MCF 10A (cell line): ENCODE measurements around the gene TC2N. TPM values are rescaled to one million over a fixed set of nuclear protein-coding genes. Genes with fewer than 3 reads are reported as not detected.

ENCODE experiments used
- BruUV-seq: library from RNA; stranded (reverse); fragments of 400-500 nt; replicated peaks from 2 replicates; lab custom pipeline; 2021; lab: Mats Ljungman, UMichigan
- CTCF ChIA-PET: fragments of 300-600 bp; sonication (Branson Sonifier 250); formaldehyde crosslinking; extraction: SDS; loops from one replicate; lab custom pipeline; 2021; ENCODE audit warnings: antibody characterized with exemption, inconsistent platforms; lab: Yijun Ruan, JAX
- POLR2A ChIA-PET: fragments of 300-600, 350-650 bp; sonication (Branson Sonifier 250); formaldehyde crosslinking; extraction: SDS; loops from one replicate; lab custom pipeline; 2020; ENCODE audit warnings: antibody characterized with exemption, inconsistent platforms; lab: Yijun Ruan, JAX
- DNase-seq: peaks from one replicate; pipeline ENCODE4 v3.0.0-alpha.2; 2018; ENCODE audit not compliant: unreplicated experiment
- H3K27ac Mint-ChIP-seq: one replicate; pipeline ENCODE4 v1.8.0; 2022; ENCODE audit warnings: mild to moderate bottlenecking, low read depth, mixed read lengths; ENCODE audit not compliant: unreplicated experiment
- H3K27me3 Mint-ChIP-seq: one replicate; pipeline ENCODE4 v1.8.0; 2022; ENCODE audit warnings: mixed read lengths; ENCODE audit not compliant: insufficient read depth, unreplicated experiment
- H3K36me3 Mint-ChIP-seq: one replicate; pipeline ENCODE4 v1.8.0; 2022; ENCODE audit warnings: mild to moderate bottlenecking, moderate library complexity, mixed read lengths; ENCODE audit not compliant: insufficient read depth, unreplicated experiment
- H3K4me1 Mint-ChIP-seq: one replicate; pipeline ENCODE4 v1.8.0; 2022; ENCODE audit warnings: mixed read lengths; ENCODE audit not compliant: insufficient read depth, unreplicated experiment
- H3K4me3 Mint-ChIP-seq: one replicate; pipeline ENCODE4 v1.8.0; 2022; ENCODE audit warnings: mild to moderate bottlenecking, moderate library complexity, mixed read lengths; ENCODE audit not compliant: unreplicated experiment
- H3K9me3 Mint-ChIP-seq: one replicate; pipeline ENCODE4 v1.8.0; 2022; ENCODE audit warnings: mixed read lengths; ENCODE audit not compliant: unreplicated experiment
- intact Hi-C: fragments of 100-400 bp; cut with micrococcal nuclease; formaldehyde crosslinking; loops from 2 replicates; pipeline ENCODE4 v1.14.1; 2022
- total RNA-seq: library from RNA; stranded (reverse); gene quantifications from 2 replicates; pipeline ENCODE4 v1.2.3, GENCODE V29; 2022
- TF ChIP-seq, protein P1 (sequence below): fragments of 200-600 bp; IDR thresholded peaks from one replicate; pipeline ENCODE4 v1.8.0; 2022; ENCODE audit warnings: antibody characterized with exemption, mild to moderate bottlenecking; ENCODE audit not compliant: unreplicated experiment

The TC2N gene
- total RNA-seq, 1 experiment from 2014 or later = 11.8 TPM

DNA sequence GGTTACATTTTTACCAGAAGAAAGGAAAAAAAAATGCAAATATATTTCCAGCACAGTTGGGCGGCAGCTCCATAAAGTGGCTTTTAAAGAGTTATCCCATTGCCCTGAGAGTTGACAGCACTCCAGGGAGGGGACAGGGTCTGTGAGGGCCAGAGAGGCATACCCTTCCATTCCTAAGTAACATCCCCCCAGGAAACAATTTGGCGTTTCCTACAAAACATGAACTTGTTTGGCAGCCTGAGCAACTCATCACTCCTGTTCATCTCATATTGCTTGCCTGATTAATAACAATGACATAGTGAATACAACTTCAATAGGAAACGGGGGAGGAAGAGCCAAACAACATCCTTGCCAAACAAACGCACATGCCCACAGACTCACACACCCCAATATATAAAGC is 23.3 kb downstream of the TC2N start:
- Mint-ChIP-seq H3K36me3 (no peaks in the 10 kb centered on the region), H3K27me3 (peaks cover 10% of the 10 kb centered on the region), H3K4me3 (no peak overlapping the region), H3K9me3 (no peaks in the 10 kb centered on the region), H3K4me1 (no peaks in the 10 kb centered on the region), H3K27ac (no peak overlapping the region)
- ChIA-PET CTCF (interaction anchor here (1.2 kb wide), 1 partner anchor 11 kb away, joined by 4 read pairs; no protein-coding TSS in a partner anchor), POLR2A (interaction anchor here (0.6 kb wide), 1 partner anchor 448 kb away, joined by 5 read pairs; no protein-coding TSS in a partner anchor)
- TF ChIP-seq, protein P1, sequence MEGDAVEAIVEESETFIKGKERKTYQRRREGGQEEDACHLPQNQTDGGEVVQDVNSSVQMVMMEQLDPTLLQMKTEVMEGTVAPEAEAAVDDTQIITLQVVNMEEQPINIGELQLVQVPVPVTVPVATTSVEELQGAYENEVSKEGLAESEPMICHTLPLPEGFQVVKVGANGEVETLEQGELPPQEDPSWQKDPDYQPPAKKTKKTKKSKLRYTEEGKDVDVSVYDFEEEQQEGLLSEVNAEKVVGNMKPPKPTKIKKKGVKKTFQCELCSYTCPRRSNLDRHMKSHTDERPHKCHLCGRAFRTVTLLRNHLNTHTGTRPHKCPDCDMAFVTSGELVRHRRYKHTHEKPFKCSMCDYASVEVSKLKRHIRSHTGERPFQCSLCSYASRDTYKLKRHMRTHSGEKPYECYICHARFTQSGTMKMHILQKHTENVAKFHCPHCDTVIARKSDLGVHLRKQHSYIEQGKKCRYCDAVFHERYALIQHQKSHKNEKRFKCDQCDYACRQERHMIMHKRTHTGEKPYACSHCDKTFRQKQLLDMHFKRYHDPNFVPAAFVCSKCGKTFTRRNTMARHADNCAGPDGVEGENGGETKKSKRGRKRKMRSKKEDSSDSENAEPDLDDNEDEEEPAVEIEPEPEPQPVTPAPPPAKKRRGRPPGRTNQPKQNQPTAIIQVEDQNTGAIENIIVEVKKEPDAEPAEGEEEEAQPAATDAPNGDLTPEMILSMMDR = no peak
- BruUV-seq = no TSS peak
- no peak for DNase-seq
- intact Hi-C loops = no loop called here

DNA sequence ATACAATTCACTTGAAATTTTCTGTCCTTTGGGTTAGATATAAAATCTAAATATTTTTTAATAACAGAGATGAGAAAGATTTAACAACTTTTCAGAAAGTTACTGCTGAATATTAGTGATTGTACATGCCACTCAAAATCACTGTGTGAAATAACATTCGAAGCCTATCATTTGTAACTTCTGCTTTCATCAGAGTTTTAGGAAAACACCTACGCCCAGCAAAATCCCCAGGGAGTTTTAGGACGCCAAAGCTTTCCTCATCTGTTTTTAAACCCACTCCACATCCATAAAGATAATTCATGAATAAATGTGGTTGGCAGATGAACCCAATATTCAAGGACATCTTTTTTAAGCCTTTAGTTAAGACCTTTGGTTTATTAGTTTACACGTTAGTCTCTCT is 23.9 kb downstream of the TC2N start:
- Mint-ChIP-seq H3K4me3 (no peak overlapping the region), H3K4me1 (no peaks in the 10 kb centered on the region), H3K36me3 (no peaks in the 10 kb centered on the region), H3K9me3 (no peaks in the 10 kb centered on the region), H3K27me3 (peaks cover 10% of the 10 kb centered on the region), H3K27ac (no peak overlapping the region)
- ChIA-PET CTCF (no interaction called here), POLR2A (no interaction called here)
- no peak for DNase-seq
- no TSS peak for BruUV-seq
- TF ChIP-seq, protein P1 = no peak
- intact Hi-C loops = no loop called here

DNA sequence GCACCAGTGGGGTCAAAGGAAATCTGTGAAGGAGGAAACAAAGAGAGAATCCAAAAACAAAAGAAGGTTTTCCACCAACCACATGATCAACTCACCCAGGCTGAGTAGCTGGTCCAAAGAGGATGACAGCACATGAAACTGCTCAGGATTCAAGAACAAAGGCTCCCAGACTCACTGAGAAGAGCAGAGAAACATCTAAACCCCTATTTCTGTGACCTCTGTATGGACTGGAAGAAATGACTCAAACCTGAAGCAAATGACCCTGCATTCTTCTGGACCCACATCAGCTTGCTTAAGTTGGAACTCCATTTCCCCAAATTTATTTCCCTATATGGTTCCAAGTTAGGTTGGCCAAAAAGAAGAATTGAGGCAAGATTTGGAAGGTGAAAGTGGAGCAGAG is 26.3 kb downstream of the TC2N start:
- POLR2A ChIA-PET = no interaction called here

DNA sequence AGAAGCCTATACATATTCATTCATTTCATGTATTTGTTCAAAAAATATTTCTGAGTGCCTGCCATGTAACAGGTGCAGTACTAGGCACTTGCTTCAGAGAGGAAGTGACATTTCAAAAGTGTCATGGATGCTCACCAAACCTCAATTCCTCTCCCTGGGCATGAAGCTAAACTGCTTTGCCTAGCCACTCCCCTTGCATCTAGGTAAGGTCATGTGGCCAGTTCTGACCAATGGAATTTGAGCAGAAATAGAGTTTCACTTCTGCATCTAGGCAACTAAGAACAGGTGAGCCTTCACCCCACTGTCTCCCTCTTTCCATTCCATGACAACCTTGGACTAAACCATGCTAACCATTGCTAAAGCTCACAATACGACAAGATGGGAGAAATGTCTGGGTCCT is 27.6 kb downstream of the TC2N start:
- intact Hi-C loops = loop anchor here (5.0 kb wide), 1 partner anchor 187 kb away; no protein-coding TSS in a partner anchor
- no peak for DNase-seq
- CTCF ChIA-PET = interaction anchor here (0.5 to 1.5 kb wide), 3 partner anchors 71 to 190 kb away, joined by 3 to 4 read pairs (median 3); no protein-coding TSS in a partner anchor
- Mint-ChIP-seq H3K4me1 (peaks cover 2% of the 10 kb centered on the region), H3K27me3 (peaks cover 2% of the 10 kb centered on the region), H3K36me3 (no peaks in the 10 kb centered on the region), H3K27ac (no peak overlapping the region), H3K4me3 (no peak overlapping the region), H3K9me3 (no peaks in the 10 kb centered on the region)
- BruUV-seq = no TSS peak
- TF ChIP-seq, protein P1 = no peak
- POLR2A ChIA-PET = interaction anchor here (0.8 kb wide), 1 partner anchor 9 kb away, joined by 3 read pairs; no protein-coding TSS in a partner anchor

More for the DNA sequence above, 26.3 kb downstream of the TC2N start:
- no peak for DNase-seq
- no peak overlapping the region for H3K27ac Mint-ChIP-seq
- no TSS peak for BruUV-seq
- intact Hi-C loops = no loop called here
- no peaks in the 10 kb centered on the region for H3K9me3 Mint-ChIP-seq
- CTCF ChIA-PET = interaction anchor here (1.5 kb wide), 1 partner anchor 191 kb away, joined by 3 read pairs; no protein-coding TSS in a partner anchor
- H3K4me1 Mint-ChIP-seq = no peaks in the 10 kb centered on the region
- H3K27me3 Mint-ChIP-seq = peaks cover 5% of the 10 kb centered on the region
- no peak overlapping the region for H3K4me3 Mint-ChIP-seq
- H3K36me3 Mint-ChIP-seq = no peaks in the 10 kb centered on the region
- TF ChIP-seq, protein P1 = no peak
